NCI-H1105 treated with DMSO at 0.1 percent for 48 hours (cell line): ENCODE measurements around the gene SYNGR1.

Experiments used
- DNase-seq: peaks from one replicate; lab custom pipeline; 2025; lab: John Stamatoyannopoulos, UW

SYNGR1 gene

GRCh38 chr22:39349967-39350726 lies at the start of gene SYNGR1:
Gene SYNGR1, plus strand, starts transcription at chr22:39349991. Its CDS starts 20 bp downstream, at chr22:39350011.
- no peak for DNase-seq

GRCh38 chr22:39300186-39300830 lies 49.5 kb upstream of the SYNGR1 start:
- no peak for DNase-seq

- no peak for DNase-seq
Measured at GRCh38 chr22:39301108-39301507, 48.7 kb upstream of the SYNGR1 start.

- DNase-seq: no peak
Measured at GRCh38 chr22:39301926-39302325, 47.9 kb upstream of the SYNGR1 start.

GRCh38 chr22:39302431-39302960 lies 47.3 kb upstream of the SYNGR1 start:
- DNase-seq: no peak

GRCh38 chr22:39303358-39303757 lies 46.4 kb upstream of the SYNGR1 start:
- no peak for DNase-seq

- DNase-seq: no peak
Measured at GRCh38 chr22:39303892-39304671, 45.7 kb upstream of the SYNGR1 start.

GRCh38 chr22:39306456-39307361 lies 43.1 kb upstream of the SYNGR1 start:
- peak; percentile 14 for DNase-seq

- no peak for DNase-seq
Measured at GRCh38 chr22:39308614-39309363, 41.0 kb upstream of the SYNGR1 start.

GRCh38 chr22:39309364-39309861 lies 40.4 kb upstream of the SYNGR1 start:
- no peak for DNase-seq

GRCh38 chr22:39309881-39310714 lies 39.7 kb upstream of the SYNGR1 start:
- no peak for DNase-seq

- DNase-seq: no peak
Measured at GRCh38 chr22:39311592-39312400, 38.0 kb upstream of the SYNGR1 start.

- DNase-seq: no peak
Measured at GRCh38 chr22:39312410-39312809, 37.4 kb upstream of the SYNGR1 start.

GRCh38 chr22:39313258-39314001 lies 36.4 kb upstream of the SYNGR1 start:
- DNase-seq: no peak

- no peak for DNase-seq
Measured at GRCh38 chr22:39314251-39314971, 35.4 kb upstream of the SYNGR1 start.

GRCh38 chr22:39315389-39315788 lies 34.4 kb upstream of the SYNGR1 start:
- no peak for DNase-seq

- peak; percentile 9 for DNase-seq
Measured at GRCh38 chr22:39316440-39317083, 33.2 kb upstream of the SYNGR1 start.
